ENCODE measurements around the gene PHLDA2.

- TF ChIP-seq CEBPB (tag; IDR thresholded peaks at IDR 0.05) (no peak), TCFL5 (CRISPR knock-in tag; conservative IDR thresholded peaks at IDR 0.05) (no peak), POLR2AphosphoS5 (IDR thresholded peaks at IDR 0.05; ENCODE audit: control insufficient read depth, insufficient read depth, low read depth, low read length) (no peak), TAL1 (IDR thresholded peaks at IDR 0.05) (no peak)
Observed at GRCh38 chr11:2915473-2915872, 13.7 kb downstream of the PHLDA2 start.

Data from K562 (cell line).